SIG-M5 (cell line): ENCODE data around the gene PITPNC1.

ENCODE experiments used
- DNase-seq: peaks from one replicate; lab custom pipeline; 2025; lab: John Stamatoyannopoulos, UW

PITPNC1 gene

GRCh38 chr17:67549820-67550219 is 172.7 kb downstream of the PITPNC1 start:
- no peak for DNase-seq

- DNase-seq, result no peak
Observed at GRCh38 chr17:67554634-67555033, 177.6 kb downstream of the PITPNC1 start.

GRCh38 chr17:67555855-67556254 is 178.8 kb downstream of the PITPNC1 start:
- no peak for DNase-seq

GRCh38 chr17:67557052-67557845 is 180.2 kb downstream of the PITPNC1 start:
- DNase-seq, result no peak

- DNase-seq, result no peak
Observed at GRCh38 chr17:67557921-67558320, 180.8 kb downstream of the PITPNC1 start.

- no peak for DNase-seq
Observed at GRCh38 chr17:67558740-67559380, 181.8 kb downstream of the PITPNC1 start.

GRCh38 chr17:67559381-67559966 is 182.4 kb downstream of the PITPNC1 start:
- DNase-seq, result no peak

- DNase-seq, result no peak
Observed at GRCh38 chr17:67562005-67562404, 184.9 kb downstream of the PITPNC1 start.

- DNase-seq, result no peak
Observed at GRCh38 chr17:67563692-67564228, 186.7 kb downstream of the PITPNC1 start.

- DNase-seq, result no peak
Observed at GRCh38 chr17:67565068-67565467, 188.0 kb downstream of the PITPNC1 start.

- no peak for DNase-seq
Observed at GRCh38 chr17:67566656-67567055, 189.6 kb downstream of the PITPNC1 start.

- DNase-seq, result no peak
Observed at GRCh38 chr17:67569015-67569451, 192.0 kb downstream of the PITPNC1 start.

GRCh38 chr17:67569873-67570272 is 192.8 kb downstream of the PITPNC1 start:
- peak; percentile 38 for DNase-seq

GRCh38 chr17:67570797-67571196 is 193.7 kb downstream of the PITPNC1 start:
- no peak for DNase-seq

GRCh38 chr17:67571478-67571877 is 194.4 kb downstream of the PITPNC1 start:
- no peak for DNase-seq

GRCh38 chr17:67573987-67574657 is 197.0 kb downstream of the PITPNC1 start:
- no peak for DNase-seq

- no peak for DNase-seq
Observed at GRCh38 chr17:67574658-67575293, 197.7 kb downstream of the PITPNC1 start.

GRCh38 chr17:67575325-67575724 is 198.2 kb downstream of the PITPNC1 start:
- DNase-seq, result no peak

GRCh38 chr17:67576471-67577115 is 199.5 kb downstream of the PITPNC1 start:
- no peak for DNase-seq

- DNase-seq, result no peak
Observed at GRCh38 chr17:67577429-67578141, 200.5 kb downstream of the PITPNC1 start.

- DNase-seq, result no peak
Observed at GRCh38 chr17:67578142-67578457, 201.0 kb downstream of the PITPNC1 start.
